Bone marrow (tissue), 2 donors: ENCODE results near the gene SLC12A7.

Source experiments
- DNase-seq, 2 donors: peaks; one replicate each; lab custom pipeline; 2025; lab: John Stamatoyannopoulos, UW

Gene SLC12A7

GRCh38 chr5:1077491-1078020, 34.3 kb downstream of the SLC12A7 start:
- DNase-seq, result no peak

- no peak for DNase-seq
These were observed 34.8 kb downstream of the SLC12A7 start for GRCh38 chr5:1077026-1077425.

GRCh38 chr5:1076406-1076805, 35.5 kb downstream of the SLC12A7 start:
- DNase-seq, result no peak

- no peak for DNase-seq
These were observed 35.9 kb downstream of the SLC12A7 start for GRCh38 chr5:1075931-1076330.

GRCh38 chr5:1075555-1075881, 36.3 kb downstream of the SLC12A7 start:
- no peak for DNase-seq

GRCh38 chr5:1074816-1075554, 36.9 kb downstream of the SLC12A7 start:
- DNase-seq, result no peak

GRCh38 chr5:1074226-1074625, 37.6 kb downstream of the SLC12A7 start:
- no peak for DNase-seq

- no peak for DNase-seq
These were observed 38.4 kb downstream of the SLC12A7 start for GRCh38 chr5:1073239-1074102.

- no peak for DNase-seq
These were observed 42.2 kb downstream of the SLC12A7 start for GRCh38 chr5:1069720-1070088.

GRCh38 chr5:1068895-1069719, 42.8 kb downstream of the SLC12A7 start:
- no peak for DNase-seq

- DNase-seq, result no peak
These were observed 43.5 kb downstream of the SLC12A7 start for GRCh38 chr5:1068204-1068894.

GRCh38 chr5:1067141-1068121, 44.4 kb downstream of the SLC12A7 start:
- DNase-seq, result no peak

GRCh38 chr5:1066676-1067075, 45.2 kb downstream of the SLC12A7 start:
- DNase-seq, result no peak

GRCh38 chr5:1065891-1066650, 45.8 kb downstream of the SLC12A7 start:
- no peak for DNase-seq

- no peak for DNase-seq
These were observed 46.6 kb downstream of the SLC12A7 start for GRCh38 chr5:1065143-1065750.

GRCh38 chr5:1064383-1065142, 47.3 kb downstream of the SLC12A7 start:
- no peak for DNase-seq

- DNase-seq, result no peak
These were observed 48.0 kb downstream of the SLC12A7 start for GRCh38 chr5:1063661-1064382.
